Muscle layer of colon (tissue), 2 donors: ENCODE results near the gene LCNL1.

Source experiments
- H3K27ac ChIP-seq: one replicate; pipeline ENCODE4 v1.7.0; 2013; ENCODE audit warnings: low read depth, mild to moderate bottlenecking, low read length, moderate library complexity
- H3K27me3 ChIP-seq, 2 donors: one replicate each; pipeline ENCODE4 v1.7.0; 2013; ENCODE audit warnings: low read length in 2 of 2, mild to moderate bottlenecking in 2 of 2; ENCODE audit not compliant: insufficient read depth in 2 of 2, control insufficient read depth in 1 of 2
- H3K36me3 ChIP-seq: one replicate; pipeline ENCODE4 v1.7.0; 2013; ENCODE audit warnings: mild to moderate bottlenecking, low read length; ENCODE audit not compliant: insufficient read depth
- H3K4me1 ChIP-seq: one replicate; pipeline ENCODE4 v1.7.0; 2013; ENCODE audit warnings: mild to moderate bottlenecking, low read length; ENCODE audit not compliant: insufficient read depth
- H3K4me3 ChIP-seq, 2 donors: one replicate each; pipeline ENCODE4 v1.7.0; 2013; ENCODE audit warnings: low read length in 2 of 2, low read depth in 1 of 2, mild to moderate bottlenecking in 1 of 2, moderate library complexity in 1 of 2
- H3K9ac ChIP-seq: one replicate; pipeline ENCODE4 v1.7.0; 2013; ENCODE audit warnings: low read length
- H3K9me3 ChIP-seq: one replicate; pipeline ENCODE4 v1.7.0; 2013; ENCODE audit warnings: mild to moderate bottlenecking, low read length
- donor health status: abdominal sarcoma.
- donor health status: Adenocarcinoma of cecum.

Gene LCNL1

DNA sequence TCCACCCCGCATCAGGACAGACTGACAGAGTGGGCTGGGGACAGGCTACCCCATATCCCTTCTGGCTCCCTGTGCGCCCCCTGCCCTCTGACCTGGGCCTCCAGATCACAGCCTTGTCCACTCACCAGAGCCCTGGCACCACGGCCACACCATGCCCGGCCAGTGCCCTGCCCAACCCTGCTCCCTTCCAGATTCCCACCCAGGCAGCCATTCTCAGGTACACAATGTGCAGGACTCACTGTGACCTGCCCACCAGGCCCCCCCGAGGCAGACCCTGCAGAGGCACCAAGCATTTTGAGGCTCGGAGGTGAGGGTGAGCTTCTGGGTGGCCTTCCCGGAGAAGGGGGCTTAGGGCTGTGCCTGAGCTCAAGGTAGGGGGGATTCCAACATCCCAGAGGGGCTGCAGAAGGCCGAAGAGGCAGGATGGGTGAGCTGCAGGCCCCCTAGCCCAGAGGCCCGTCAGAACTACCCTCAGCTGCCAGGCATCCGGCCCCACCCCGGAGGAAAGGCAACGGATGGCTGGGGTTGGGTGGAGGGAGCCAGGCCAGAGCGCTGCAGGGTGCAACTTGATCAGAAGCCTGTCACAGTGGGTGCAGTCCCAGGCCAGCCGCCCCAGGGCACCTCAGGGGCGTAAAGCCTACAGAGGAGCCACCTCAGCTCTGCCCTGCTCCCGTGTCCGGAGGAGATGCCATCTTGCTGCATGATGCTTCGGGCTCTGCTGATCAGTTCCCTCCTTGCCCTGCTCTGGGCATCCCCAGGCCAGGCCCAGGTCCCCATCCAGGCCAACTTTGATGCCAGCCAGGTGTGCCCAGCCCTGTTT lies at the start of gene LCNL1:
LCNL1 (plus strand) TSS at position 762 of the 820 bp plus-strand sequence. CDS start 594 bp downstream, outside the sequence.
- H3K4me3 ChIP-seq: no peak within 1 kb of the TSS
- H3K27me3 ChIP-seq: peaks cover 0 to 43% of the 10 kb centered on the region in 2 donors
- H3K4me1 ChIP-seq: no peaks in the 10 kb centered on the region
- no peak within 1 kb of the TSS for H3K27ac ChIP-seq
- no peak within 1 kb of the TSS for H3K9ac ChIP-seq
- no peaks in the 10 kb centered on the region for H3K36me3 ChIP-seq
- H3K9me3 ChIP-seq: no peaks in the 10 kb centered on the region

DNA sequence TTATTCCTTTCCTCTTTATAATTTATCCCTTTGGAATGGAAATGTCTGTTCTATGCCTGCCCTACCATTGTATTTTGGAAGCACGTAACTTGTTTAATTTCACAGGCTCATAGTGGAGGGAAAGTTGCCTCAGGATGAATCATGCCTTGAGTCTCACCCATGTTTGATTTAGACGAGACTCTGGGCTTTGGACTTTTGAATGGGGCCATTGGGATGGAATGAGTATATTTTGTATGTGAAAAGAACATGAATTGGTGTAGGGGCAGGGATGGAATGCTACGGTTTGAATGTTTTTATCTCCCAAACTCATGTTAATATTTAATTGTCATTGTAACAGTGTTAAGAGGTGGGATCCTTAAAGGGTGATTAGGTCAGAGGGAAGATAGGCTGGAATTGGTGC lies 48.5 kb upstream of the LCNL1 start:
- H3K4me3 ChIP-seq: no peak overlapping the region
- no peak overlapping the region for H3K9ac ChIP-seq
- H3K27me3 ChIP-seq: no peaks in the 10 kb centered on the region
- H3K27ac ChIP-seq: no peak overlapping the region
- no peaks in the 10 kb centered on the region for H3K36me3 ChIP-seq
- no peaks in the 10 kb centered on the region for H3K4me1 ChIP-seq
- H3K9me3 ChIP-seq: no peaks in the 10 kb centered on the region

DNA sequence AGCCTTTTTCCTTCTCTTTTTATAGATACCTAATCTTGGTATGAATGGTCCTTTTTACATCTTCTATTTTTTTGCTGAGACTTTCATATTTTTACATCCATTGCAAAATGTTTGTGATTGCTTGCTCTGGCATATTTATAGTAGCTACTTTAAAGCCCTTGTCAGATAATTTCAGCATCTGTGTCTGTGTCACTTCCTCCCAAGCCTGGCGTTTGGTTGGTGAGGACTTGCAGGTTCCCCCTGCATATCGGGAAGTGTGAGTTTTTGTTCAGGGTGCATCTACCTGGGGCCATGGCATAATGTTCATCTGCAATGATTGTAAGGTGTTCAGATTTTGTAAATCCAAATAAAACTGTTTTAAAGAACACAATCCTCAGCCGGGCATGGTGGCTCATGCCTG lies 47.1 kb upstream of the LCNL1 start:
- H3K9me3 ChIP-seq: no peaks in the 10 kb centered on the region
- H3K4me1 ChIP-seq: no peaks in the 10 kb centered on the region
- no peak overlapping the region for H3K4me3 ChIP-seq
- no peak overlapping the region for H3K27ac ChIP-seq
- peaks cover 8% of the 10 kb centered on the region for H3K36me3 ChIP-seq
- H3K9ac ChIP-seq: no peak overlapping the region
- no peaks in the 10 kb centered on the region for H3K27me3 ChIP-seq

DNA sequence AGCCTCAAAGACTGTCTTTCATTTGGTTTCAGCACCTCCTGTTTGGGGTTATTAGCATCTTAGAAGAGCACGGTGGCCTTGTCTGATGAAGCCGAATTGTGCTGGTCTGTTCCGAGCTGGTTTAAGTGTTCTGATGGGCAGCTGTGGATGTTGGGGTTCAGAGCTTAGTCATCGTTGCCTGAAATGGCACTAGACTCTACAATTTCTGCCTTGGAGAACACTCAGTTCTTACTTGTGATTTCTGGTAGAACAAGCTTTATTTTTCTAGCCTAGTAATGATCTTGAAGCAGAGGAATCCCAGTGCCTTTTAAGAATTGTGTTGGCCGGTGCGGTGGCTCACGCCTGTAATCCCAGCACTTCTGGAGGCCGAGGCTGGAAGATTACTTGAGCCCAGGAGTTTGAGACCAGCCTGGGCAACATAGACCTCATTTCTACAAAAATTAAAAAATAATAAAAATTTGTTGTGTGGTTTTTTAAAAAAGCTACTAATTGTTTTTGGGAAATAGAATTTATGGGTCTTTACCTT lies 46.1 kb upstream of the LCNL1 start:
- no peak overlapping the region for H3K9ac ChIP-seq
- no peaks in the 10 kb centered on the region for H3K4me1 ChIP-seq
- peaks cover 18% of the 10 kb centered on the region for H3K36me3 ChIP-seq

DNA sequence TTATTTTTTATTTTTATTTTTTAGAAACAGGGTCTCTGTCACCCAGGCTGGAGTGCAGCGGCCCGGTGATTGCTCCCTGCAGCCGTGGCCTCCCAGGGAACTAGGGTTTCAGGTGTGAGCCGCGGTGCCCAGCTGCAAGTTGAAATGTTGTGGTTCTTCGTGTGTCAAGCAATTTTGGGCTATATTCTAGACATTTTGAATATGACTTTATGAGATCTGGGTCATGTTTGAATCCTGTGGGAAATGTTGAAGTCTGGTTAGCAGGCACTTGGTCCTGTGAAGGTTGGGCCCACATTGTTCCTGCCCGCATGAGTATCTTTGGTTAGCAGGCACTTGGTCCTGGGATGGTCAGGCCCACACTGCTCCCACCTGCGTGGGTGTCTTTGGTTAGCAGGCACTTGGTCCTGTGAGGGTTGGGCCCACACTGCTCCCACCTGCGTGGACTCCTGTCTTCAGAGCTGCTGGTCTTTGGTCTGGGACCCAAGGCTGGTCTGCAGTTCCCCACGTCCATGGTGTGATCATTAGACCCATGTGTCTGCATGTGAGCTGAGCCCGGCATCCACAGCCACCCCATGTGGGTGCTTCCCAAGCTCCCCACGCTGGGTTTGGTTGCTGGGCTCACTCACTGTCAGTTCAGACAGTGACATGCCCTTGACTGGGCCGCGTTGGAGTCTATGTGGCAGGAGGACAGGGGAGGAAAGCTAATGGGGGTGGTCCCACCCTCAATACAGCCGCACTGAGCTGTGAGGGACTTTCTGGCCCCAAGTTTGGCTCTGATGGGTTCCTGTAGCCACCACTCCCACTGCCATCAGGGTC lies 45.4 kb upstream of the LCNL1 start:
- no peak overlapping the region for H3K9ac ChIP-seq
- H3K4me1 ChIP-seq: no peaks in the 10 kb centered on the region
- peaks cover 25% of the 10 kb centered on the region for H3K36me3 ChIP-seq
- no peak overlapping the region for H3K4me3 ChIP-seq
- H3K27ac ChIP-seq: no peak overlapping the region
- H3K27me3 ChIP-seq: no peaks in the 10 kb centered on the region
- no peaks in the 10 kb centered on the region for H3K9me3 ChIP-seq

More for the DNA sequence above, 46.1 kb upstream of the LCNL1 start:
- H3K4me3 ChIP-seq: no peak overlapping the region
- no peaks in the 10 kb centered on the region for H3K9me3 ChIP-seq
- no peaks in the 10 kb centered on the region for H3K27me3 ChIP-seq
- no peak overlapping the region for H3K27ac ChIP-seq

DNA sequence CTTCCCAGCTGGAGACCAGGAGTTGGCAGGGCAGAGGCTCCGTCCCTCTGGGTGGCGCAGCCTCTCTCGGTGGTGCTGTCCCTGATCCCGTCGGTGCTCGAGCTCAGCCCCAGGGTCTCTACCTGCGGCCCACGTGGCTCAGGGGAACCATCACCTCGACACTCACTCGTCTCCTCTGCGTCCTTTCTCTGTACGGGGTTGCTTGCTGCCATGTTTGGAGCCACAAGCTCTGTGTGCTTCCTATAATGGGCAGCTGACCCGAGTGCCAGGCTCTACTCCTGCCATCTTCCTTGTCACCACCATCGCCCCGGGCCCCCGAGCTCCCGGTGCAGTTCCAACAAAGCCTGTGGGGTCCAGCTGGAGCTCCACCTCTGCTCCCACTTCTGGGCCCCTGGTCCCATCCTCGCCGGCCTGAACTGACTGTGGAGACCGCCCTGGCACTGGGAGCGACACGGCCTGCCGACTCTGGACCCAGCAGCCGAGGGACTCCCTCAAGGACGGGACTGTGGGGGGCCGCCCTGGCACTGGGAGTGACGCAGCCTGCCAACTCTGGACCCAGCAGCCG lies 43.3 kb upstream of the LCNL1 start:
- H3K9ac ChIP-seq: no peak overlapping the region
- no peak overlapping the region for H3K27ac ChIP-seq
- peaks cover 32% of the 10 kb centered on the region for H3K36me3 ChIP-seq
- H3K27me3 ChIP-seq: no peaks in the 10 kb centered on the region
- no peak overlapping the region for H3K4me3 ChIP-seq
- H3K9me3 ChIP-seq: no peaks in the 10 kb centered on the region
- H3K4me1 ChIP-seq: peaks cover 9% of the 10 kb centered on the region

DNA sequence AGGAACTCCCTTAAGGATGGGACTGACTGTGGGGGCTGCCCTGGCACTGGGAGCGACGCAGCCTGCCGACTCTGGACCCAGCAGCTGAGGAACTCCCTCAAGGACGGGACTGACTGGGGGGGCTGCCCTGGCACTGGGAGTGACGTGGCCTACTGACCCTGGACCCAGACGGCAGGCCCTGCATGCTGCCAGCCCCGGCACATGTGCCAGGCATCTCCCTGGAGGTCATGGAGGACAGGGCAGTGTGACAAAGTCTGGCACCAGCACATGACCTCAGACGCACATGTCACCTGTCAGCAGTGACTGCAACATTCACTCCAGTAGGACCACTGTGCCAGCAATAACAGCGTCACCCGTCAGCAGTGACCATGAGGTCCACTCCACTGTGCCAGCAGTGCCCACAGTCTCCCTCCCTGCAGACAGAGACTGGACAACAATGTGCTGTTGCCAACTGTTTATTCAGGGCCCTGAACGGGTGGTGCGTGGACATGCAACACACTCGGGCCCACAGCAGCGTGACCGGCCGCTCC lies 42.7 kb upstream of the LCNL1 start:
- H3K27ac ChIP-seq: no peak overlapping the region
- H3K27me3 ChIP-seq: no peaks in the 10 kb centered on the region
- H3K4me1 ChIP-seq: peaks cover 12% of the 10 kb centered on the region

DNA sequence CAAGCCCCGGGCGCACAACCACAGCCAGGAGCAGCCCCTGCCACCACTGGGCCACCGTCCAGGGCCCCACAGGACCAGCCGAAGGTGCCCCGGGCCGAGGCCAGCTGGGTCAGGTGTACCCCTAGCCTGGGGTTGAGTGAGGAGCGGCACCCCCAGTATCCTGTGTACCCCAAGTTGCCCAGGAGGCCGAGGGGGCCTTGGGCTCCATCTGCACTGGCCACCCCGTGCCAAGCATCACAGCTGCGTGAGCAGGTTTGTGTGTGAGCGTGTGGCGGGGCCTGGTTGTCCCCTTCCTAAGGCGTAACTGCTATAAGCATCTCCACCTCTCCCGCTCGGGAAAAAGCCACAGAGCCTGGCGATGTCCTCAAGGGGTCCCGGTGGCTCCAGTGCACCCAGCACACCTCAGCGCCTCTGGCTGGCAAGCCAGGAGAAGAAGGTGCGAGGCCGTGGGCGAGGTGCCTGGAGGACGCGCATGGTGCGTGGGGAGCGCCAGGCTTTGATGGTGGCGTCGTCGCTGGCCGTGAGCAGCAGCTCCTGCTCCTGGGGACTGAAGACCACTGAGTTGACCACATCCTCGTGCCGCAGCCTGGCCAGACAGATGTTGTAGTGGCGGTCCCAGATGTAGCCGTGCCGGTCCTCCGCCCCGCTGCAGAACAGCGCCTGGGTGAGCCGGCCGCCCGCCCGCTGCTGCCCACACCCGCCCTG lies 42.1 kb upstream of the LCNL1 start:
- Histone ChIP-seq H3K36me3 (peaks cover 32% of the 10 kb centered on the region), H3K9me3 (no peaks in the 10 kb centered on the region), H3K4me3 (no peak overlapping the region), H3K27me3 (no peaks in the 10 kb centered on the region), H3K9ac (no peak overlapping the region), H3K27ac (no peak overlapping the region), H3K4me1 (peaks cover 12% of the 10 kb centered on the region)

More for the DNA sequence above, 42.7 kb upstream of the LCNL1 start:
- Histone ChIP-seq H3K36me3 (peaks cover 32% of the 10 kb centered on the region), H3K9ac (no peak overlapping the region), H3K4me3 (no peak overlapping the region), H3K9me3 (no peaks in the 10 kb centered on the region)

DNA sequence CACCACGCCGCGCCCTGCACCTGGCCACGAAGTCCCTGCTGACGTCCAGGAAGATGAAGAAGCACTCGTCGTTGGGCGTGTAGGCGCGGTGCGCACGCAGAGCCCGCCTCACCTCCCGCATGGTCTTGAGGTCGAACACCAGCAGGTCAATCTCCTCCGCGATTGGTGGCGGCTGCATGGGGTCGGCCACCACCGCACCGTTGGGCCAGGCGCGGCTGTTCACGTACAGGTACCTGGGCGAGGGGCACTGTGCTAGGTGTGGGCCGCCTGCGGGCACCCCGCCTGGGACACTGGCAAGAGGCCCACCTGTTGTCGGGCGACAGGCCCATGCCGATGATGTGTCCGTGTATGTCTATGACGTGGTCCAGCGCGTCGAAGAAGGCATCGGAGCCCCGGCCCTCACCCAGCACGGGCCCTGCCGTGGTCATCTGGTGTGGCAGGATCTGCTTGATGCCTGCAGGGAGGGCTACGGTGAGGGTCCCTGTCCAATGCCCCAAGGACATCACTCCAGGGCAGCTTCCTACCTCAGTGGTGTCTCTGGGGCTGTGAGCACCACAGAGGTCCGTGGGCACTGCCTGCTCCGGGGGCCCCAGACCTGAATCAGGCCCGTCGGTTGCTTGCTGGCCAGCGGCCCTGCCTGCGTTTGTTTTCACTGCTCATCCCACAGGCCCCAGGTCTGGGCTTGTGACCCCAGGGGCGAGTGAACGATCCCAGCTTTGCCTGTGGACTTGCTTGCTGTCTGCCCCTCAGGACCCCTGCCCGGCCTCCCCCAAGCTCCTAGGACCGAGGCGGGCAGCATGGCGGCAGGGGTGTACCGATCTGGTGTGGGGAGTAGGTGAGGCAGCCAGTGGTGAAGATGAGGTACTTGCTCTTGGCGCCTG lies 41.3 kb upstream of the LCNL1 start:
- H3K27me3 ChIP-seq: no peaks in the 10 kb centered on the region
- H3K27ac ChIP-seq: no peak overlapping the region
- H3K4me3 ChIP-seq: no peak overlapping the region
- no peak overlapping the region for H3K9ac ChIP-seq
- H3K9me3 ChIP-seq: no peaks in the 10 kb centered on the region
- H3K4me1 ChIP-seq: peaks cover 12% of the 10 kb centered on the region
- peaks cover 32% of the 10 kb centered on the region for H3K36me3 ChIP-seq
